ENCODE measurements around the gene RNF157.

DNA sequence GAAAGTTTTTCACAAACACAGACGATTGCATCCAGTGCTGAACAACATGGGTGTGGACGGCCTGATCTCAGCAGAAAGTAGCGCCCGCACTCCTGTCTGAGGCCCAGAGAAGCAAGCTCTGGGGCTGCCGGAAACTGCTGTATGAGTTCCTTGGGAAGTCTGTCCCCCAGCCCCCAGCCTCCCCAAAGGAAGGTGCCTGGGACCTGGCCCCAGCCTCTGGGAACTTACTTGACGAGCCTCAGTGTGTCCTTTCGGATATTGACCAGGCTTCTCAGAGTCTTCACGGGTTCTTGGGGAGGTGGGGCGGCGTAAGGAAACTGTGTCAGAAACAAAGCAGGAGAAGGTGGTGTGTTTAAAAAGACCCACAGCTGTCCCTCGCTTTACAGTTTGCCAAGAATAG is 66.8 kb downstream of the RNF157 start:
- TF ChIP-seq, protein P1, sequence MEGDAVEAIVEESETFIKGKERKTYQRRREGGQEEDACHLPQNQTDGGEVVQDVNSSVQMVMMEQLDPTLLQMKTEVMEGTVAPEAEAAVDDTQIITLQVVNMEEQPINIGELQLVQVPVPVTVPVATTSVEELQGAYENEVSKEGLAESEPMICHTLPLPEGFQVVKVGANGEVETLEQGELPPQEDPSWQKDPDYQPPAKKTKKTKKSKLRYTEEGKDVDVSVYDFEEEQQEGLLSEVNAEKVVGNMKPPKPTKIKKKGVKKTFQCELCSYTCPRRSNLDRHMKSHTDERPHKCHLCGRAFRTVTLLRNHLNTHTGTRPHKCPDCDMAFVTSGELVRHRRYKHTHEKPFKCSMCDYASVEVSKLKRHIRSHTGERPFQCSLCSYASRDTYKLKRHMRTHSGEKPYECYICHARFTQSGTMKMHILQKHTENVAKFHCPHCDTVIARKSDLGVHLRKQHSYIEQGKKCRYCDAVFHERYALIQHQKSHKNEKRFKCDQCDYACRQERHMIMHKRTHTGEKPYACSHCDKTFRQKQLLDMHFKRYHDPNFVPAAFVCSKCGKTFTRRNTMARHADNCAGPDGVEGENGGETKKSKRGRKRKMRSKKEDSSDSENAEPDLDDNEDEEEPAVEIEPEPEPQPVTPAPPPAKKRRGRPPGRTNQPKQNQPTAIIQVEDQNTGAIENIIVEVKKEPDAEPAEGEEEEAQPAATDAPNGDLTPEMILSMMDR (IDR thresholded peaks at IDR 0.05 in 2 of 3, conservative IDR thresholded peaks at IDR 0.05 in 1 of 3; ENCODE audit: borderline replicate concordance in 1 of 3, insufficient read depth in 1 of 3, low read depth in 2 of 3, low read length in 2 of 3) = no peak
- TF ChIP-seq POLR2A (IDR thresholded peaks at IDR 0.05; ENCODE audit: borderline replicate concordance, extremely low read depth, insufficient read depth, insufficient read length) = no peak
- no peak for TF ChIP-seq EZH2 (IDR thresholded peaks at IDR 0.05)
- no peak for TF ChIP-seq FOSL1 (IDR thresholded peaks at IDR 0.05; ENCODE audit: low read depth)
- TF ChIP-seq, protein P2, sequence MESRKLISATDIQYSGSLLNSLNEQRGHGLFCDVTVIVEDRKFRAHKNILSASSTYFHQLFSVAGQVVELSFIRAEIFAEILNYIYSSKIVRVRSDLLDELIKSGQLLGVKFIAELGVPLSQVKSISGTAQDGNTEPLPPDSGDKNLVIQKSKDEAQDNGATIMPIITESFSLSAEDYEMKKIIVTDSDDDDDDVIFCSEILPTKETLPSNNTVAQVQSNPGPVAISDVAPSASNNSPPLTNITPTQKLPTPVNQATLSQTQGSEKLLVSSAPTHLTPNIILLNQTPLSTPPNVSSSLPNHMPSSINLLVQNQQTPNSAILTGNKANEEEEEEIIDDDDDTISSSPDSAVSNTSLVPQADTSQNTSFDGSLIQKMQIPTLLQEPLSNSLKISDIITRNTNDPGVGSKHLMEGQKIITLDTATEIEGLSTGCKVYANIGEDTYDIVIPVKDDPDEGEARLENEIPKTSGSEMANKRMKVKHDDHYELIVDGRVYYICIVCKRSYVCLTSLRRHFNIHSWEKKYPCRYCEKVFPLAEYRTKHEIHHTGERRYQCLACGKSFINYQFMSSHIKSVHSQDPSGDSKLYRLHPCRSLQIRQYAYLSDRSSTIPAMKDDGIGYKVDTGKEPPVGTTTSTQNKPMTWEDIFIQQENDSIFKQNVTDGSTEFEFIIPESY (IDR thresholded peaks at IDR 0.05; ENCODE audit: extremely low read depth, insufficient replicate concordance, low read length) = no peak
- TF ChIP-seq, protein P3, sequence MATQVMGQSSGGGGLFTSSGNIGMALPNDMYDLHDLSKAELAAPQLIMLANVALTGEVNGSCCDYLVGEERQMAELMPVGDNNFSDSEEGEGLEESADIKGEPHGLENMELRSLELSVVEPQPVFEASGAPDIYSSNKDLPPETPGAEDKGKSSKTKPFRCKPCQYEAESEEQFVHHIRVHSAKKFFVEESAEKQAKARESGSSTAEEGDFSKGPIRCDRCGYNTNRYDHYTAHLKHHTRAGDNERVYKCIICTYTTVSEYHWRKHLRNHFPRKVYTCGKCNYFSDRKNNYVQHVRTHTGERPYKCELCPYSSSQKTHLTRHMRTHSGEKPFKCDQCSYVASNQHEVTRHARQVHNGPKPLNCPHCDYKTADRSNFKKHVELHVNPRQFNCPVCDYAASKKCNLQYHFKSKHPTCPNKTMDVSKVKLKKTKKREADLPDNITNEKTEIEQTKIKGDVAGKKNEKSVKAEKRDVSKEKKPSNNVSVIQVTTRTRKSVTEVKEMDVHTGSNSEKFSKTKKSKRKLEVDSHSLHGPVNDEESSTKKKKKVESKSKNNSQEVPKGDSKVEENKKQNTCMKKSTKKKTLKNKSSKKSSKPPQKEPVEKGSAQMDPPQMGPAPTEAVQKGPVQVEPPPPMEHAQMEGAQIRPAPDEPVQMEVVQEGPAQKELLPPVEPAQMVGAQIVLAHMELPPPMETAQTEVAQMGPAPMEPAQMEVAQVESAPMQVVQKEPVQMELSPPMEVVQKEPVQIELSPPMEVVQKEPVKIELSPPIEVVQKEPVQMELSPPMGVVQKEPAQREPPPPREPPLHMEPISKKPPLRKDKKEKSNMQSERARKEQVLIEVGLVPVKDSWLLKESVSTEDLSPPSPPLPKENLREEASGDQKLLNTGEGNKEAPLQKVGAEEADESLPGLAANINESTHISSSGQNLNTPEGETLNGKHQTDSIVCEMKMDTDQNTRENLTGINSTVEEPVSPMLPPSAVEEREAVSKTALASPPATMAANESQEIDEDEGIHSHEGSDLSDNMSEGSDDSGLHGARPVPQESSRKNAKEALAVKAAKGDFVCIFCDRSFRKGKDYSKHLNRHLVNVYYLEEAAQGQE (IDR thresholded peaks at IDR 0.05; ENCODE audit: low read depth) = no peak
- TF ChIP-seq YY1 (IDR thresholded peaks at IDR 0.05; ENCODE audit: extremely low read depth, insufficient replicate concordance, low read depth, low read length) = no peak
- no peak for TF ChIP-seq EGR1 (IDR thresholded peaks at IDR 0.05; ENCODE audit: low read depth)
- TF ChIP-seq, protein P4, sequence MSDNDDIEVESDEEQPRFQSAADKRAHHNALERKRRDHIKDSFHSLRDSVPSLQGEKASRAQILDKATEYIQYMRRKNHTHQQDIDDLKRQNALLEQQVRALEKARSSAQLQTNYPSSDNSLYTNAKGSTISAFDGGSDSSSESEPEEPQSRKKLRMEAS (IDR thresholded peaks at IDR 0.05) = no peak
- no peak for TF ChIP-seq SIN3A (IDR thresholded peaks at IDR 0.05; ENCODE audit: low read depth)
- no peak for TF ChIP-seq TCF7L2 (IDR thresholded peaks at IDR 0.05; ENCODE audit: borderline replicate concordance, extremely low read depth, insufficient read depth, insufficient read length)

Measured in HCT116 (cell line).